Astrocyte of the cerebellum (primary cell): ENCODE data around the gene MTHFD2L.

Experiments
- DNase-seq: peaks from one replicate; pipeline ENCODE4 v3.0.0-alpha.2; 2011; ENCODE audit warnings: low read depth
- H3K4me3 ChIP-seq: 2 replicates; pipeline ENCODE4 v1.5.1; 2011; ENCODE audit warnings: mild to moderate bottlenecking, low read depth, low read length, moderate library complexity
- CTCF ChIP-seq: IDR thresholded peaks from 2 replicates; pipeline ENCODE4 v1.5.1; 2012; ENCODE audit warnings: low read length, low read depth, moderate library complexity, mild to moderate bottlenecking; ENCODE audit errors: missing control alignments
- in situ Hi-C: cut with HindIII; loops from 2 replicates; pipeline ENCODE4 v1.10.0; 2017; ENCODE audit warnings: low sequenced_read_pairs

Gene MTHFD2L

DNA sequence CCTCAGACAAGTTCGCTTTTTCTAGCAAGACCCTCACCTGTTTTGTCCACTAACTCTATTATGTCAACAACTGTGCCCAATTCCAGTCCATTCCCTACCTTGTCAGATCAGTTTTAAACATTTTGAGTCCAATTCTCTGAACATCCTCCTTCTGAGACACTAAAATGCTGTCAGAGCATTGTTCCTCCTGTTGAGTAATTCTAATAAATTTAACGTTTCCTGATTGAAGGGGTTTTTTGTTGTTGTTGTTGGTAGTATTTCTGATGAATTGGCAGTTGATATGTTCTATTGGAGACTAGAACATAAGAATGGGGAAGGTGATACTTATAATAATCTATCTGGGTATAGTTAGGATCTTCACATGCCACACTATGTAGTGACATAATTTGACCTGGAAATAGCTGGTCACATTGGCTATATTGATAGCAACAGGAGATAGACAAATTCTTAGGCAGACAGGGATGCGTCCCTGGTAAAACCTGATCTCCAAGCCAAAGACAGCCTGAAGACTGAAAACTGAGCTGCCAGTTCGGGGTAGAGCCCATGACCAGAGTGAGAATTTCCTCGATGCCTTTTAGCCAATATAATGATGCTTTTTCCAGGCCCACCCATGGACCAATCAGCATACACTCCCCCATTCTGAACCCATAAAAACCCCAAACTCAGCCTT, 46.5 kb upstream of the MTHFD2L start:
- DNase-seq = no peak
- in situ Hi-C loops = no loop called here
- no peak overlapping the region for H3K4me3 ChIP-seq
- no peak for TF ChIP-seq CTCF

GRCh38 chr4:74111990-74112389, 45.9 kb upstream of the MTHFD2L start:
- in situ Hi-C loops = no loop called here
- no peak overlapping the region for H3K4me3 ChIP-seq
- DNase-seq = no peak

GRCh38 chr4:74112399-74113105, 45.4 kb upstream of the MTHFD2L start:
- in situ Hi-C loops = no loop called here
- no peak for TF ChIP-seq CTCF
- peak; percentile 67 for DNase-seq
- no peak overlapping the region for H3K4me3 ChIP-seq

More at GRCh38 chr4:74111990-74112389, 45.9 kb upstream of the MTHFD2L start:
- no peak for TF ChIP-seq CTCF

DNA sequence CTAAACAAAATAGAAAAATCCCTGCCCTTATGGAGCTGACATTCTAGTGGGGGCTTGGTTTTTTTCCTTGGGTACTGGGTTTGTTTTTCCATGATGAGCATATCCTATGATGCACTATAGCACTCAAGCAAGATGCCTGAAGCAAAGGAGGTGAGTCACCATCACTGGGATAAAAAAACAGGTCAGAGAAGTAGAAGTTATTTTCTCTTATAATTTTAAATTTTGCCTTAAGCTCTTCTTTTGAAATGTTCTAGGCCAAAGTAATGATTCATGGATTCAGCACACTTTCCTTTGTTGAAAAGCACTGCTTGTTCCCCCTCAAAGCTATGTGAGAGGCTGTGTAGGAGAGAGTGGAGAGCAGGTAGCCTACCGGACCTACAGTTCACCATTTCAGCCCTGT, 43.7 kb upstream of the MTHFD2L start:
- H3K4me3 ChIP-seq = no peak overlapping the region
- in situ Hi-C loops = no loop called here
- no peak for DNase-seq
- TF ChIP-seq CTCF = no peak

GRCh38 chr4:74117024-74117534, 40.8 kb upstream of the MTHFD2L start:
- no peak for TF ChIP-seq CTCF
- no peak overlapping the region for H3K4me3 ChIP-seq
- in situ Hi-C loops = no loop called here
- peak; percentile 97 for DNase-seq

GRCh38 chr4:74118600-74119338, 39.1 kb upstream of the MTHFD2L start:
- TF ChIP-seq CTCF = no peak
- H3K4me3 ChIP-seq = no peak overlapping the region
- in situ Hi-C loops = no loop called here
- no peak for DNase-seq
